AG10803 (cell line): Measurements from ENCODE around the gene RGS12.

Experiments used
- DNase-seq: peaks from one replicate; pipeline ENCODE4 v3.0.0; 2010; ENCODE audit warnings: low read depth
- H3K4me3 ChIP-seq: 2 replicates; pipeline ENCODE4 v1.5.1; 2011; ENCODE audit warnings: mild to moderate bottlenecking, low read length, control low read depth
- TF ChIP-seq, protein P1 (sequence below): conservative IDR thresholded peaks from 2 replicates; pipeline ENCODE4 v1.5.1; 2011; ENCODE audit warnings: mild to moderate bottlenecking, low read length, control low read depth, inconsistent platforms

RGS12 gene

DNA sequence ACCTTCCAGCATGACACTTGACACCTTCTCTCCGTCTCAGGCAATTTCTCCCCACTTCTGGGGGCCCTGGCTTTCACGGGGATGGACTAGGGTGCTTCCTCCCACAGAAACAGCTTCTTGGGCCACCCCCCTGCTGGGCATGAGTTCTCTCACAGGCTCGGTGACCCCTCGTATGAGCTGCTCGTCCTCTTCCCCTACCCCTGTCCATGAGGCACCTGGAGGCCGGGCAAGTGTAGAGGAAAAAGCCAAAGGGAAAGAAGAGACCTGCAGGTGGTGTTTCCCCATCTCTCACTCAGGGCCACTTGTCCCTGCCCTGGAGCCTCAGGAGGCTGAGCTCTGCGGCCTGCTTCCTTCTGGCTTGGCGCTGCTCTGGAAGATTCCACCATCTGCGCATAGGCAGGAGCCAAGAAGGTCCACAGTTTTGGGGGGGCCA, 1.9 kb upstream of the RGS12 start:
- no peak for DNase-seq
- TF ChIP-seq, protein P1, sequence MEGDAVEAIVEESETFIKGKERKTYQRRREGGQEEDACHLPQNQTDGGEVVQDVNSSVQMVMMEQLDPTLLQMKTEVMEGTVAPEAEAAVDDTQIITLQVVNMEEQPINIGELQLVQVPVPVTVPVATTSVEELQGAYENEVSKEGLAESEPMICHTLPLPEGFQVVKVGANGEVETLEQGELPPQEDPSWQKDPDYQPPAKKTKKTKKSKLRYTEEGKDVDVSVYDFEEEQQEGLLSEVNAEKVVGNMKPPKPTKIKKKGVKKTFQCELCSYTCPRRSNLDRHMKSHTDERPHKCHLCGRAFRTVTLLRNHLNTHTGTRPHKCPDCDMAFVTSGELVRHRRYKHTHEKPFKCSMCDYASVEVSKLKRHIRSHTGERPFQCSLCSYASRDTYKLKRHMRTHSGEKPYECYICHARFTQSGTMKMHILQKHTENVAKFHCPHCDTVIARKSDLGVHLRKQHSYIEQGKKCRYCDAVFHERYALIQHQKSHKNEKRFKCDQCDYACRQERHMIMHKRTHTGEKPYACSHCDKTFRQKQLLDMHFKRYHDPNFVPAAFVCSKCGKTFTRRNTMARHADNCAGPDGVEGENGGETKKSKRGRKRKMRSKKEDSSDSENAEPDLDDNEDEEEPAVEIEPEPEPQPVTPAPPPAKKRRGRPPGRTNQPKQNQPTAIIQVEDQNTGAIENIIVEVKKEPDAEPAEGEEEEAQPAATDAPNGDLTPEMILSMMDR: no peak
- no peak overlapping the region for H3K4me3 ChIP-seq

DNA sequence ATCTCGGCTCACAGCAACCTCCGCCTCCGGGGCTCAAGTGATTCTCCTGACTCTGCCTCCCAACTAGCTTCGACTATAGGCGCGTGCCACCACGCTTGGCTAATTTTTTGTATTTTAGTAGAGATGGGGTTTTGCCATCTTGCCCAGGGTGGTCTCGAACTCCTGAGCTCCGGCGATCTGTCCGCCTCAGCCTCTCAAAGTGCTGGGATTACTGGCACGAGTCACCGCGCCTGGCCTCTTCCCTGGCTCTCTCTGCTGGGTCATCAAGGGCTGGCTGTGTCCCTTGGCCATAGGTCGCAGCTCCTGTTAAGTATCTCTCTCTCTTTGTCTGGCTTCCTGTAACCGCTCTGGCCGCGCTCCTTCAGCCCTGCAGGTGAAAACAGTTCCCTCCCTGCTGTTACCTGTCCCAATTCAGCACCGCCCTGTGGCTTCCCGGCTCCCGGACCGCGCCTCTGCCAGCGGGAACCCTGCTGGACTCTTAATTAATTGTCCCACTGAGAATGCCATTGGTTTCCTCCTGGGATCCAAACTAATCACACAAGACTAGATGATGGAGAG, 1.3 kb upstream of the RGS12 start:
- H3K4me3 ChIP-seq: peak overlapping the region; percentile 84
- DNase-seq: no peak
- TF ChIP-seq, protein P1: no peak

DNA sequence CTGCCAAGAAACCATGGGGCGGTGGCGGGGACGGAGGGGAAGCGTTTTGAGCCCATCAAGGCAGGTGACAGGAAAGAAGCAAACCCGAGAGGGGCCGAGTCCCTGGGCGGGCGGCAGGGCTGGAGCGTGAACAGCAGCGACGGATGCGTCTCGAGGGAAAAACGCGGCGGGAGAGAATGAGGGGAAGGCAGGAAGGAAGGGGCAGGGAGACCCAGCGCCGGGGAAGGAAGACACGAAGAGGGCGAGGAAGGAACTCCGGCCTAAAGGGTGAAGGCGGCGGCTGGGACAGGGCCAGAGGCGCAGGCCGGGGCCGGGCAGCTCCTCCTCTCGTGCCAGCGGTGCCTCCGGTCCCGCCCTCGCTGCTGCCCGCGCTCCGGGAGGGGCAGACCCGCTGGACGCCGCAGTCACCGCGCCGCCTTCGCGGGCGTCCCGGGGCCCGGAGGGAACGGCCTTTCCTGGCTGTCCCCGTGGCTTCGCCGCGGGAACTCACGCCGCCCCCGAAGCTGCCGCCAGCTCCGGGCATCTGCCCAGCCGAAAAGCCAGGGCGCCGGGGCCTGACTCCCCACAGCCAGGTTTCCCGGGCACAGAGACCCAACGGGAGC, 751 bp upstream of the RGS12 start:
- H3K4me3 ChIP-seq: peak overlapping the region; percentile 84
- TF ChIP-seq, protein P1: no peak
- peak; percentile 49 for DNase-seq

DNA sequence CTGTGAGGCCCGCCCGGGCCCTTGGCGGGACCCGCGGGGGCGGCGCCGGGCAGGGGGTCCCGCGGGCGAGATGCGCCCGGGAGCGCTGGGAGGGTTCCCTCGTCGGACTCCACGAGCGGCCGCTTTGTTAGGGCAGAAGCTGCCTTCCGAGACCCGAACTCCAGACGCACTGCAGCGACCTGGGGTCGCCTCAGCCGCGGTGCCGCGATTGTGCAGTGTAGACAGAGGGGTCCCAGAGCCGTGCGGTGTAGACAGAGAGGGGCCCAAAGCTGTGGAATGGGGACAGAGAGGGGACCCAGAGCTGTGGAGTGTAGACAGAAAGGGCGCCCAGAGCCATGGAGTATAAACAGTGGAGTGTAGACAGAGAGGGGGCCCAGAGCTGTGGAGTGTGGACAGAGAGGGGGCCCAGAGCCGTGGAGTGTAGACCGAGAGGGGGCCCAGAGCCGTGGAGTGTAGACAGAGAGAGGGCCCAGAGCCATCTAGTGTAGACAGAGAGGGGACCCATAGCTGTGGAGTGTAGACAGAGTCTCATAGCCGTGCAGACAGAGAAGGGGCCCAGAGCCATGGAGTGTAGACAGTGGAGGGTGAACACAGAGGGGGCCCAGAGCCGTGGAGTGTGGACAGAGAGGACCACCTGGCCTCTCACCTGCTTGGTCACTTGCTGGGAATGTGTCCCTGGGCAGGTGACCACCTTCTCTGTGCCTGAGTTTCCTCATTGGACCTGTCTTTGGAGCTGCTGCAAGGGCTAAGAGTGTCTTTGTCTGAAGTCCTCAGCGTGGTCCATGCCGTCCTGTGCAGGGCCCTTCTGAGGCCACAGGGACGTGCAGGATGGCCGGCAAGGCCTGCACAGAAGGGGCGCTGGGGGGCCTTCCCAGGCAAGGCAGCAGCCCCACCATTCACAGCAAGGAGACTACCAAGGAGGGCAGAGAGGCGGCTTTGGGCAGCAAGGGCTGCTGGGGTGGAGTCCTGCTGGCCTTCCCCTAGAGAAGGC, 875 bp downstream of the RGS12 start:
- TF ChIP-seq, protein P1: no peak
- no peak for DNase-seq
- H3K4me3 ChIP-seq: peak overlapping the region; percentile 78

DNA sequence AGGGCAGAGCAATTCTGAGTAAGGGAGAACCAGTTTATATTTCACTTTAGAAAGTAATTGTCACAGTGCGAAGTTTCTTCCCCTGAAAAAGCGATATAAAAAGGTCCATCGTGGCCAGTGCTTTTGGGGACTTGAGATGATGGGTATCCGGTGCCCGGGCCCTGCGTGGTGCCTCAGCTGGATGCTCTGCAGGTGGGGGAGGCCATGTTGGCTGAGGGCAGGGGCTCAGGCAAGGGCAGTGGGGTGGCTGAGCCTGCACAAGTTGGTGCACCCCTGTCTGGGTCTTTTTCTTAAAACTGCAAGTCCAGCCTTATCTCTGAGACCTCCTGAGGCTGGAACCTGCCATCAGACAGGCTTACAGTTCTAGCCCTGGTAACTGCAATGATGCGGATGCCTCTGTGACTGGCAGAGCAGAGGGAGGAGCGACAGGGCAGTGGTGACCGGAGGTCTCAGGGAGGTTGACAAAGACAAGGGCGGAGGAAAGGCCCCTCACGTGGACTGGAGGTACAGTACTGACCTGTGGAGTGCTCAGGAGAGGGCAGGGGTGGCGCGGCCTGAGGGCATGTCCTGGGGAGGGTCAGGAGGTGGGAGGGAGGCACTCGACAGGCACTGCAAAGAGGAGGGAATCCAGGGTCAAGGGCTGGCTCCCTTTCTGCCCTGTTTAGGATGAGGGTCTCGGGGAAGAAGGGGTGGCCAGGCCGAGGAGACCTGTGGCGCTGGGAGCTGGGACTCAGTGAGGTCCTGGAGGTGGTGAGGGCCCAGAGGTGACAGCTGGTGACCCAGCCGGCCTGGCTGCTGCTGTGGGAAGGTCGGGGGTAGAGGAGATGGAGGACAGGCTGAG, 1.8 kb downstream of the RGS12 start:
- peak overlapping the region; percentile 78 for H3K4me3 ChIP-seq
- TF ChIP-seq, protein P1: no peak
- DNase-seq: no peak

DNA sequence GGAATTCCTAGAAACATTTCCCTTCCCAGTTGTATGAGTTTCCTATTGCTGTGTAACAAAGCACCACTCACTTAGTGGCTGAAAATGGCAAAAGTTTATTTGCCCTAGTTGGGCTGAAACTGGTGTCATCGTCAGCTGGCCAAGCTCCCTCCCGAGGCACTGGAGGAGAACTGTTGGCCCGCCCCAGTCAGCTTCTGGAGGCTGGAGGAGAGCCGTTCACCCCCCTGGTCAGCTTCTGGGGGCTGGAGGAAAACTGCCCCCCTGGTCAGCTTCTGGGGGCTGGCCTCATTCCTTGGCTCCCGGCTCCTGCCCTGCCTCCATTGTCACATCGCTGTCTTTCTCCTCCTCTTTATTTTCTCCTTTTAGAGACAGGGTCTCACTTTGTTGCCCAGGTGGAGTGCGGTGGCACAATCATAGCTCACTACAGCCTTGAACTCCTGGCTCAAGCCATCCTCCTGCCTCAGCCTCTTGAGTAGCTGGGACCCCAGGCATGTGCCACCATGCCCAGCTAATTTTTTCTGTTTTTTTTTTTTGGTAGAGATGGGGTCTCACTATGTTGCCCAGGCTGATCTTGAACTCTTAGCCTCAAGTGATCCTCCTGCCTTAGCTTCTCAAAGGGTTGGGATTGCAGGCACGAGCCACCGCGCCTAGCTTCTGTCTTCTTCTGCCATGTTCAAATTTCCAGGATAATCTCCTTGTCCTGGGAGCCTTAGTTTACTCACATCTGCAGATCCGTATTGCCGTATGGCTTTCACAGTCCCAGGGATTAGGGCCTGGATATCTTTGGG, 3.2 kb downstream of the RGS12 start:
- TF ChIP-seq, protein P1: no peak
- no peak for DNase-seq
- no peak overlapping the region for H3K4me3 ChIP-seq
